Mesendoderm (in vitro differentiated cells): ENCODE measurements around the gene CTDNEP1.
A peak's percentile ranks its signal among the peaks of the same experiment; 100 is the strongest.

Experiments used
- DNase-seq: peaks from one replicate; pipeline ENCODE4 v3.0.0; 2013
- H2AK5ac ChIP-seq: 2 replicates; pipeline ENCODE4 v1.6.1; 2013; ENCODE audit warnings: low read length, inconsistent platforms
- H2BK120ac ChIP-seq: 2 replicates; pipeline ENCODE4 v1.6.1; 2013; ENCODE audit warnings: low read depth, mild to moderate bottlenecking, low read length, moderate library complexity, mixed read lengths
- H2BK15ac ChIP-seq: replicated peaks from 2 replicates; pipeline ENCODE4 v1.6.1; 2013; ENCODE audit warnings: low read depth, mild to moderate bottlenecking, moderate library complexity
- H2BK5ac ChIP-seq: 2 replicates; pipeline ENCODE4 v1.6.1; 2013; ENCODE audit warnings: low read length, inconsistent platforms
- H3K18ac ChIP-seq: 2 replicates; pipeline ENCODE4 v1.6.1; 2013; ENCODE audit warnings: mild to moderate bottlenecking, low read length, mixed read lengths
- H3K23ac ChIP-seq: one replicate; pipeline ENCODE4 v1.6.1; 2013; ENCODE audit warnings: low read length
- H3K27ac ChIP-seq: 2 replicates; pipeline ENCODE4 v1.5.1; 2013; ENCODE audit warnings: low read depth, mild to moderate bottlenecking, inconsistent platforms, low read length, moderate library complexity
- H3K27me3 ChIP-seq: 2 replicates; pipeline ENCODE4 v1.6.1; 2013; ENCODE audit warnings: low read length, control low read depth, mild to moderate bottlenecking, inconsistent platforms; ENCODE audit not compliant: insufficient read depth, poor library complexity
- H3K36me3 ChIP-seq: 2 replicates; pipeline ENCODE4 v1.6.1; 2013; ENCODE audit warnings: low read length, inconsistent platforms; ENCODE audit not compliant: control insufficient read depth, insufficient read depth
- H3K4ac ChIP-seq: one replicate; pipeline ENCODE4 v1.6.1; 2013; ENCODE audit warnings: low read depth, mild to moderate bottlenecking, low read length, moderate library complexity
- H3K4me1 ChIP-seq: 2 replicates; pipeline ENCODE4 v1.6.1; 2013; ENCODE audit warnings: low read depth, low read length, inconsistent platforms; ENCODE audit not compliant: control insufficient read depth
- H3K4me2 ChIP-seq: 2 replicates; pipeline ENCODE4 v1.6.1; 2013; ENCODE audit warnings: low read length
- H3K4me3 ChIP-seq: 2 replicates; pipeline ENCODE4 v1.5.1; 2013; ENCODE audit warnings: mild to moderate bottlenecking, low read length
- H3K56ac ChIP-seq: one replicate; pipeline ENCODE4 v1.6.1; 2013; ENCODE audit warnings: low read length
- H3K79me1 ChIP-seq: 2 replicates; pipeline ENCODE4 v1.6.1; 2013; ENCODE audit warnings: low read length, inconsistent platforms
- H3K79me2 ChIP-seq: 2 replicates; pipeline ENCODE4 v1.6.1; 2013; ENCODE audit warnings: mild to moderate bottlenecking, low read length; ENCODE audit not compliant: control insufficient read depth, insufficient read depth
- H3K9ac ChIP-seq: 2 replicates; pipeline ENCODE4 v1.6.1; 2013; ENCODE audit warnings: low read length, inconsistent platforms
- H4K5ac ChIP-seq: one replicate; pipeline ENCODE4 v1.6.1; 2013; ENCODE audit warnings: low read length
- H4K8ac ChIP-seq: one replicate; pipeline ENCODE4 v1.6.1; 2013; ENCODE audit warnings: low read depth, mild to moderate bottlenecking, control low read depth, low read length, moderate library complexity
- WGBS: extraction: QIAGEN DNeasy Blood & Tissue Kit; methylation state at CpG from one replicate; pipeline ENCODE4 v1.1.7; 2013; ENCODE audit warnings: low lambda C conversion rate, missing lambda C conversion rate; ENCODE audit not compliant: insufficient coverage; ENCODE audit errors: extremely low coverage; 5-methylcytosine and 5-hydroxymethylcytosine counted together

Gene CTDNEP1

DNA sequence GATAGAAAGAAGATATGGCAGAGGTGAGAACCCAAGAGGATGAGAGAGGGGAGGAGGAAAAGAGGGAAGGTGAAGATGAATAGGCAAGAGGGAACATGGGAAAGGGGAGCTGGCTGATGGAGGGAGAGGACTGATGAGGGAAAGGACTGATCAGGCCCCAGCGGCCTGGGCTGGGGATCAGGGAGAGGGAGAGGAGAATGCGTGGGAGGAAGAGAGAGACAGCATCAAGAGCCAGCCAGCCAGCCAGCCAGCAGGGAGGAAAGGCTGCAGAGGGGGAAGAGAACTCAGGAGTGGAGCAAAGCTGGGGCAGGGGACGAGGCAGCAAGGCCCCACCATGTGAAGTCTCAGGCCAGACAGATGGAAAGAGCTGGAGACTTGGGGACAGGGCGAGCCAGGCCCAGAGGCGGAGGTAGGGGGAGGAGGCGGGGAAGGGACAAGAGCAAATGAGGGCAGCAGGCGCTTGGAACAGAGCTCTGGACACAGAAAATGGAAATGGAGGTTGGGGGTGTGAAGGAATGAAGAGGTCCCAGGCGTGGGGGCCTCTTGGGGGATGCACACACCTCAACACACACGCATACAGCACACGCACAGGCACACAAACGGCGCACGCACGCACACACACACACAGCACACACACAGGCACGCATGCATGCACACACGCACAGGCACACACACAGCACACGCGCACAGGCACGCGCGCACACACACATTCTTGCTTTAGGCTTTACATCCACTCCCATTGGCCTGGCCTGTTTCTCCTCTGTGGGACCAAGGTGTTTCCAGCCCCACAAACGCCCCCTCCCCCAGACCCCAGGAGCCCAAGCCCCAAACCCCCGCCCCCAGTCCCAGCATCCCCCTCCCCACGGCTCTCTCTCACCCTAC lies 44.2 kb downstream of the CTDNEP1 start:
- peaks cover 20% of the 10 kb centered on the region for H3K4me1 ChIP-seq
- H3K27ac ChIP-seq, result no peak overlapping the region
- H3K4me3 ChIP-seq, result no peak overlapping the region

DNA sequence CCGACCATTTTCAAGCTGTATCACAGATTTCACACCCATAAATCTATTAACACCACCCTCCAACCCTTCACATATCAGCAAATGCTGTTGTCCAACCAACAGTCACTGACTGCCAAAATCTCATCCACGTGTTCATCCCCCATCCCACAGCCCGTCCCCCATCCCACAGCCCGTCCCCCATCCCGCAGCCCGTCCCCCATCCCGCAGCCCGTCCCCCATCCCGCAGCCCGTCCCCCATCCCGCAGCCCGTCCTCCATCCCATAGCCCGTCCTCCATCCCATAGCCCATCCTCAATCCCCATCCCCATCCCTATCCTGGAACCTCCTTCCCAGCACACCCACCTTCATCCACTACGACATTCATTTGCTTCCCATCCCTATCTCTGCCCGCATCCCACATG lies 46.0 kb downstream of the CTDNEP1 start:
- Histone ChIP-seq H2BK120ac (no peak overlapping the region), H3K23ac (no peak overlapping the region), H2BK5ac (no peak overlapping the region), H3K4ac (no peak overlapping the region), H3K4me1 (peaks cover 14% of the 10 kb centered on the region), H3K4me3 (peak overlapping the region; percentile 28), H3K4me2 (peak overlapping the region; percentile 65), H4K5ac (no peak overlapping the region), H2AK5ac (no peak overlapping the region), H3K56ac (peak overlapping the region; percentile 73), H2BK15ac (no peak overlapping the region), H3K79me2 (no peaks in the 10 kb centered on the region), H3K27ac (no peak overlapping the region), H3K18ac (no peak overlapping the region), H3K79me1 (peaks cover 12% of the 10 kb centered on the region), H3K36me3 (peaks cover 3% of the 10 kb centered on the region), H3K27me3 (no peaks in the 10 kb centered on the region), H4K8ac (no peak overlapping the region), H3K9ac (peak overlapping the region; percentile 65)
- no peak for DNase-seq
- WGBS, result 100% methylated on average over 1 of the region's 15 CpGs

More for the DNA sequence above, 44.2 kb downstream of the CTDNEP1 start:
- no peak overlapping the region for H2BK5ac ChIP-seq
- no peak for DNase-seq
- no peak overlapping the region for H2BK15ac ChIP-seq
- H4K8ac ChIP-seq, result no peak overlapping the region
- no peaks in the 10 kb centered on the region for H3K27me3 ChIP-seq
- H3K79me1 ChIP-seq, result peaks cover 15% of the 10 kb centered on the region
- no peak overlapping the region for H3K4me2 ChIP-seq
- peak overlapping the region; percentile 85 for H3K56ac ChIP-seq
- no peak overlapping the region for H2BK120ac ChIP-seq
- H3K36me3 ChIP-seq, result peaks cover 3% of the 10 kb centered on the region
- peaks cover 8% of the 10 kb centered on the region for H3K79me2 ChIP-seq
- peak overlapping the region; percentile 5 for H3K18ac ChIP-seq
- H4K5ac ChIP-seq, result no peak overlapping the region
- H3K23ac ChIP-seq, result no peak overlapping the region
- peak overlapping the region; percentile 20 for H3K9ac ChIP-seq
- no peak overlapping the region for H2AK5ac ChIP-seq
- WGBS, result no CpG with 5 or more reads among the region's 24 CpGs
- H3K4ac ChIP-seq, result no peak overlapping the region

DNA sequence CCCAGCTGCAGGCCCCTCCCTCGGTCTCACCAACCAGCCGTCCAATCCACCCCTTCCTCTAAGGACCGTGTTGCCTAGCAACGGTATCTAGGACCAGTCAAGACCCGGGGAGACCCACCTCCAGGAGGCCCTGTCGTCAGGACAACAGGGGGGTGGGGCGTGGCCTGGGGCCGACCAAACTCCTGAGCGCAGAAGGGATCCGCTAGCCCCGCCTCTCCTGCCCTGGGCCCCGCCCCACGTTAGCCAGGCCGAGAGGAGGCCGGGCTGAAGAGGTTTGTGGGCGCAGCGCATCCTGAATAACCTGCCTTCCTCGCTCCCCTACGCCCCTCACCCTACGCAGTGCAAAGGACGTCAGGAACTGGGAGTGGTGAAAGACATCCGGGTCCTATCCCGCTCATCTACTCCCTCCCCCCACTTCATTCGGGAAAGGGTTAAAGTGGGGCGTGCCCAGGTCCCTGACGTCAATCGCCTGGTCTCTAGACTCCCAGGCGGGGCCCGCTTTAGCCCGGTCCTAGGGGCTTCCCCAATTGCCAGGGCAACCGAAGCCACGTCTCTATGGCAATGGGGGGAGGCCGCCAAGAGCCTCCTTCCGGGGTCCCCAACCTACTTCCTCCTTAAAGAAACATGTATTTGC lies 46.6 kb downstream of the CTDNEP1 start:
- Histone ChIP-seq H3K18ac (no peak overlapping the region), H2BK5ac (no peak overlapping the region), H3K9ac (peak overlapping the region; percentile 65), H2BK120ac (no peak overlapping the region), H3K4ac (no peak overlapping the region), H3K4me2 (peak overlapping the region; percentile 65), H2AK5ac (no peak overlapping the region), H3K4me3 (peak overlapping the region; percentile 73), H3K4me1 (peaks cover 14% of the 10 kb centered on the region), H3K27me3 (no peaks in the 10 kb centered on the region), H4K8ac (no peak overlapping the region), H3K27ac (peak overlapping the region; percentile 69), H2BK15ac (no peak overlapping the region), H4K5ac (no peak overlapping the region), H3K56ac (peak overlapping the region; percentile 84), H3K23ac (no peak overlapping the region), H3K79me1 (peaks cover 12% of the 10 kb centered on the region), H3K79me2 (no peaks in the 10 kb centered on the region), H3K36me3 (peaks cover 3% of the 10 kb centered on the region)
- peak; percentile 98 for DNase-seq
- no CpG with 5 or more reads among the region's 34 CpGs for WGBS

DNA sequence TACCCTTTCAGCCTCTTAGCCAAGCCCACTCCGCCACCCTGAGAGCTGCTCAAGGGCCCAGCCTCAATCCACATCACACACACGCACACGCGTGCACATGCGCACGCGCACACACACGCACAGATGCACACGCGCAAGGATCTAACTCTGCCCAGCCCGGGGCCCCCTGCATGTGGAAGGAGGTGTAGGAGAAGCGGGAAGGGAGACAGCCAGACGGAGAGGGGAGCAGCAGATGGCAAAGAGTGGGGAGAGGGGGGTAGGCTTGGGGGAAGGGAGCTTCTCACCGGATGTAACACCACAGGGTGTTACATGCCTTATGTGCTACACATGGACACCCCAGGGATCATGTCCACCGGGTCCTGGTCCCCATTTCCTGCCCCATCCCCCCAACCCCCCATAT lies 47.2 kb downstream of the CTDNEP1 start:
- H3K79me2 ChIP-seq, result no peaks in the 10 kb centered on the region
- H3K23ac ChIP-seq, result no peak overlapping the region
- H2AK5ac ChIP-seq, result no peak overlapping the region
- H4K5ac ChIP-seq, result no peak overlapping the region
- no peak overlapping the region for H3K9ac ChIP-seq
- no peak overlapping the region for H2BK15ac ChIP-seq
- no peak overlapping the region for H4K8ac ChIP-seq
- DNase-seq, result no peak
- no peaks in the 10 kb centered on the region for H3K27me3 ChIP-seq
- peaks cover 3% of the 10 kb centered on the region for H3K36me3 ChIP-seq
- H3K79me1 ChIP-seq, result peaks cover 12% of the 10 kb centered on the region
- H2BK5ac ChIP-seq, result no peak overlapping the region
- WGBS, result no CpG with 5 or more reads among the region's 15 CpGs
- H2BK120ac ChIP-seq, result no peak overlapping the region
- no peak overlapping the region for H3K56ac ChIP-seq
- peaks cover 14% of the 10 kb centered on the region for H3K4me1 ChIP-seq
- H3K18ac ChIP-seq, result no peak overlapping the region
- H3K4me2 ChIP-seq, result no peak overlapping the region
- no peak overlapping the region for H3K27ac ChIP-seq
- H3K4me3 ChIP-seq, result no peak overlapping the region
- no peak overlapping the region for H3K4ac ChIP-seq

DNA sequence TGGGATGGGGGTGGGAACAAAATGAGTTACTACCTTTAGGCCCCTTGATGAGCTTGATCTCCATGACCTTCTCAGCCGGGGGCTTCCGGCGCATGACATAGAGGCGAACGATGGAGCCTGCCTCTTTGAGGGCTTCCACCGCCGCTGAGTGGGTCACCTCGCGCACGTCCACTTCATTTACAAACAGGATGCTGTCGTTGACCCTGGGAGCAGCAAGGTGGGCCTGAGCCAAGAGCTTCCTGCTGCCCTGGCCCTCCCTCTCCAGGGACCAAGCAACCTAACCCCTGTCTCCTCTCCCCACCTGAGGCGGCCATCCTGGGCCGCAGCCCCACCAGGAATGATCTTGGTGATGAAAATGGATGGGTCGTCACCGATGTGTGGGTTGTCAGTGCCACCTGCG lies 48.1 kb downstream of the CTDNEP1 start:
- peaks cover 3% of the 10 kb centered on the region for H3K36me3 ChIP-seq
- H2BK5ac ChIP-seq, result no peak overlapping the region
- no peak overlapping the region for H3K18ac ChIP-seq
- H2AK5ac ChIP-seq, result no peak overlapping the region
- no peak overlapping the region for H3K4me3 ChIP-seq
- no peaks in the 10 kb centered on the region for H3K79me2 ChIP-seq
- H2BK120ac ChIP-seq, result no peak overlapping the region
- no peak overlapping the region for H4K8ac ChIP-seq
- no peak for DNase-seq
- no peaks in the 10 kb centered on the region for H3K27me3 ChIP-seq
- H4K5ac ChIP-seq, result no peak overlapping the region
- no CpG with 5 or more reads among the region's 16 CpGs for WGBS
- no peak overlapping the region for H2BK15ac ChIP-seq
- H3K4me1 ChIP-seq, result peaks cover 5% of the 10 kb centered on the region
- no peak overlapping the region for H3K4me2 ChIP-seq
- H3K56ac ChIP-seq, result no peak overlapping the region
- H3K27ac ChIP-seq, result no peak overlapping the region
- no peak overlapping the region for H3K23ac ChIP-seq
- H3K79me1 ChIP-seq, result peaks cover 6% of the 10 kb centered on the region
- no peak overlapping the region for H3K9ac ChIP-seq
- no peak overlapping the region for H3K4ac ChIP-seq
